ENCODE measurements around the gene ZDHHC20.

The ZDHHC20 gene

GRCh38 chr13:21365574-21365973 lies 93.5 kb downstream of the ZDHHC20 start:
- H3K9me3 ChIP-seq (ENCODE audit: control insufficient read depth, low read length): peaks cover 12% of the 10 kb centered on the region
- no peaks in the 10 kb centered on the region for H3K27me3 ChIP-seq (ENCODE audit: control insufficient read depth in 1 of 2, insufficient read depth in 1 of 2, low read length in 2 of 2)
- no peak overlapping the region for H2AFZ ChIP-seq (ENCODE audit: low read depth, low read length)
- H2AK5ac ChIP-seq (ENCODE audit: low read length, severe bottlenecking): no peak overlapping the region
- 83% methylated on average over 4 of the region's 4 CpGs for WGBS
- H3K79me1 ChIP-seq (replicated peaks; ENCODE audit: low read length, poor library complexity, severe bottlenecking): no peaks in the 10 kb centered on the region
- DNase-seq: no peak
- no peaks in the 10 kb centered on the region for H3K4me1 ChIP-seq (ENCODE audit: control insufficient read depth, insufficient read depth, low read depth, low read length)
- no peak overlapping the region for H3K23ac ChIP-seq (ENCODE audit: low read length in 2 of 2)
- H2BK15ac ChIP-seq (ENCODE audit: low read depth, poor library complexity, severe bottlenecking): no peak overlapping the region
- no peak overlapping the region for H2BK12ac ChIP-seq (ENCODE audit: low read length in 2 of 2)
- no peaks in the 10 kb centered on the region for H3K36me3 ChIP-seq (ENCODE audit: control insufficient read depth in 1 of 2, insufficient read depth in 2 of 2, low read depth in 1 of 2, low read length in 2 of 2)
- H4K8ac ChIP-seq (ENCODE audit: low read length): no peak overlapping the region
- no peak overlapping the region for H3K27ac ChIP-seq (ENCODE audit: low read length, poor library complexity, severe bottlenecking)
- no peak overlapping the region for H3K4ac ChIP-seq (ENCODE audit: low read depth in 1 of 2, low read length in 2 of 2)
- H4K91ac ChIP-seq (ENCODE audit: low read length): no peak overlapping the region
- no peak overlapping the region for H2BK5ac ChIP-seq (ENCODE audit: low read depth, low read length, poor library complexity, severe bottlenecking)
- no peak overlapping the region for H2BK120ac ChIP-seq (ENCODE audit: low read depth, low read length)
- no peak overlapping the region for H3K4me2 ChIP-seq (ENCODE audit: low read length, poor library complexity, severe bottlenecking)
- H3K14ac ChIP-seq (ENCODE audit: low read length in 2 of 2): no peak overlapping the region
- H3K4me3 ChIP-seq (ENCODE audit: insufficient read depth in 1 of 2, low read depth in 1 of 2, low read length in 2 of 2): no peak overlapping the region
- no peak overlapping the region for H3K9ac ChIP-seq (ENCODE audit: low read length)
- H3K18ac ChIP-seq (ENCODE audit: low read depth in 1 of 2, low read length in 2 of 2): no peak overlapping the region

GRCh38 chr13:21364916-21365315 lies 94.2 kb downstream of the ZDHHC20 start:
- no peak overlapping the region for H3K4ac ChIP-seq (ENCODE audit: low read depth in 1 of 2, low read length in 2 of 2)
- H3K4me2 ChIP-seq (ENCODE audit: low read length, poor library complexity, severe bottlenecking): no peak overlapping the region
- H2BK120ac ChIP-seq (ENCODE audit: low read depth, low read length): no peak overlapping the region
- no peaks in the 10 kb centered on the region for H3K79me1 ChIP-seq (replicated peaks; ENCODE audit: low read length, poor library complexity, severe bottlenecking)
- no peaks in the 10 kb centered on the region for H3K27me3 ChIP-seq (ENCODE audit: control insufficient read depth in 1 of 2, insufficient read depth in 1 of 2, low read length in 2 of 2)
- H2BK12ac ChIP-seq (ENCODE audit: low read length in 2 of 2): no peak overlapping the region
- H3K27ac ChIP-seq (ENCODE audit: low read length, poor library complexity, severe bottlenecking): no peak overlapping the region
- H2AFZ ChIP-seq (ENCODE audit: low read depth, low read length): no peak overlapping the region
- no peak overlapping the region for H3K18ac ChIP-seq (ENCODE audit: low read depth in 1 of 2, low read length in 2 of 2)
- WGBS: 82% methylated on average over 4 of the region's 4 CpGs
- H3K9me3 ChIP-seq (ENCODE audit: control insufficient read depth, low read length): peaks cover 12% of the 10 kb centered on the region
- no peak overlapping the region for H4K91ac ChIP-seq (ENCODE audit: low read length)
- no peak for DNase-seq
- H2AK5ac ChIP-seq (ENCODE audit: low read length, severe bottlenecking): no peak overlapping the region
- no peaks in the 10 kb centered on the region for H3K4me1 ChIP-seq (ENCODE audit: control insufficient read depth, insufficient read depth, low read depth, low read length)
- H2BK5ac ChIP-seq (ENCODE audit: low read depth, low read length, poor library complexity, severe bottlenecking): no peak overlapping the region
- H4K8ac ChIP-seq (ENCODE audit: low read length): no peak overlapping the region
- H2BK15ac ChIP-seq (ENCODE audit: low read depth, poor library complexity, severe bottlenecking): no peak overlapping the region
- no peak overlapping the region for H3K14ac ChIP-seq (ENCODE audit: low read length in 2 of 2)
- no peak overlapping the region for H3K4me3 ChIP-seq (ENCODE audit: insufficient read depth in 1 of 2, low read depth in 1 of 2, low read length in 2 of 2)
- no peak overlapping the region for H3K23ac ChIP-seq (ENCODE audit: low read length in 2 of 2)
- no peak overlapping the region for H3K9ac ChIP-seq (ENCODE audit: low read length)
- no peaks in the 10 kb centered on the region for H3K36me3 ChIP-seq (ENCODE audit: control insufficient read depth in 1 of 2, insufficient read depth in 2 of 2, low read depth in 1 of 2, low read length in 2 of 2)

GRCh38 chr13:21364357-21364756 lies 94.7 kb downstream of the ZDHHC20 start:
- no peaks in the 10 kb centered on the region for H3K36me3 ChIP-seq (ENCODE audit: control insufficient read depth in 1 of 2, insufficient read depth in 2 of 2, low read depth in 1 of 2, low read length in 2 of 2)

GRCh38 chr13:21362741-21363140 lies 96.4 kb downstream of the ZDHHC20 start:
- WGBS: 100% methylated on average over 3 of the region's 4 CpGs

More at GRCh38 chr13:21364357-21364756, 94.7 kb downstream of the ZDHHC20 start:
- peaks cover 12% of the 10 kb centered on the region for H3K9me3 ChIP-seq (ENCODE audit: control insufficient read depth, low read length)
- no peaks in the 10 kb centered on the region for H3K27me3 ChIP-seq (ENCODE audit: control insufficient read depth in 1 of 2, insufficient read depth in 1 of 2, low read length in 2 of 2)
- no peak overlapping the region for H3K27ac ChIP-seq (ENCODE audit: low read length, poor library complexity, severe bottlenecking)
- H4K8ac ChIP-seq (ENCODE audit: low read length): no peak overlapping the region
- H2AK5ac ChIP-seq (ENCODE audit: low read length, severe bottlenecking): no peak overlapping the region
- no peak overlapping the region for H3K14ac ChIP-seq (ENCODE audit: low read length in 2 of 2)
- H3K23ac ChIP-seq (ENCODE audit: low read length in 2 of 2): no peak overlapping the region
- no peak overlapping the region for H3K4me2 ChIP-seq (ENCODE audit: low read length, poor library complexity, severe bottlenecking)
- 75% methylated on average over 4 of the region's 7 CpGs for WGBS
- H2BK5ac ChIP-seq (ENCODE audit: low read depth, low read length, poor library complexity, severe bottlenecking): no peak overlapping the region
- no peak overlapping the region for H2BK12ac ChIP-seq (ENCODE audit: low read length in 2 of 2)
- no peak overlapping the region for H3K4ac ChIP-seq (ENCODE audit: low read depth in 1 of 2, low read length in 2 of 2)
- H3K4me1 ChIP-seq (ENCODE audit: control insufficient read depth, insufficient read depth, low read depth, low read length): no peaks in the 10 kb centered on the region
- H3K18ac ChIP-seq (ENCODE audit: low read depth in 1 of 2, low read length in 2 of 2): no peak overlapping the region
- no peak overlapping the region for H2BK120ac ChIP-seq (ENCODE audit: low read depth, low read length)
- DNase-seq: no peak
- H2AFZ ChIP-seq (ENCODE audit: low read depth, low read length): no peak overlapping the region
- H4K91ac ChIP-seq (ENCODE audit: low read length): no peak overlapping the region
- no peak overlapping the region for H3K4me3 ChIP-seq (ENCODE audit: insufficient read depth in 1 of 2, low read depth in 1 of 2, low read length in 2 of 2)
- H2BK15ac ChIP-seq (ENCODE audit: low read depth, poor library complexity, severe bottlenecking): no peak overlapping the region
- H3K9ac ChIP-seq (ENCODE audit: low read length): no peak overlapping the region
- no peaks in the 10 kb centered on the region for H3K79me1 ChIP-seq (replicated peaks; ENCODE audit: low read length, poor library complexity, severe bottlenecking)

More at GRCh38 chr13:21362741-21363140, 96.4 kb downstream of the ZDHHC20 start:
- H3K4me1 ChIP-seq (ENCODE audit: control insufficient read depth, insufficient read depth, low read depth, low read length): no peaks in the 10 kb centered on the region
- H4K8ac ChIP-seq (ENCODE audit: low read length): no peak overlapping the region
- H3K79me1 ChIP-seq (replicated peaks; ENCODE audit: low read length, poor library complexity, severe bottlenecking): no peaks in the 10 kb centered on the region
- no peaks in the 10 kb centered on the region for H3K27me3 ChIP-seq (ENCODE audit: control insufficient read depth in 1 of 2, insufficient read depth in 1 of 2, low read length in 2 of 2)
- no peak for DNase-seq
- no peaks in the 10 kb centered on the region for H3K36me3 ChIP-seq (ENCODE audit: control insufficient read depth in 1 of 2, insufficient read depth in 2 of 2, low read depth in 1 of 2, low read length in 2 of 2)
- H3K4me3 ChIP-seq (ENCODE audit: insufficient read depth in 1 of 2, low read depth in 1 of 2, low read length in 2 of 2): no peak overlapping the region
- H3K9me3 ChIP-seq (ENCODE audit: control insufficient read depth, low read length): peaks cover 12% of the 10 kb centered on the region
- H2AK5ac ChIP-seq (ENCODE audit: low read length, severe bottlenecking): no peak overlapping the region
- no peak overlapping the region for H3K23ac ChIP-seq (ENCODE audit: low read length in 2 of 2)
- H2BK120ac ChIP-seq (ENCODE audit: low read depth, low read length): no peak overlapping the region
- H2BK5ac ChIP-seq (ENCODE audit: low read depth, low read length, poor library complexity, severe bottlenecking): no peak overlapping the region
- no peak overlapping the region for H3K4me2 ChIP-seq (ENCODE audit: low read length, poor library complexity, severe bottlenecking)
- no peak overlapping the region for H2BK12ac ChIP-seq (ENCODE audit: low read length in 2 of 2)
- H4K91ac ChIP-seq (ENCODE audit: low read length): no peak overlapping the region
- no peak overlapping the region for H2AFZ ChIP-seq (ENCODE audit: low read depth, low read length)
- no peak overlapping the region for H3K4ac ChIP-seq (ENCODE audit: low read depth in 1 of 2, low read length in 2 of 2)
- no peak overlapping the region for H3K9ac ChIP-seq (ENCODE audit: low read length)
- no peak overlapping the region for H2BK15ac ChIP-seq (ENCODE audit: low read depth, poor library complexity, severe bottlenecking)
- H3K18ac ChIP-seq (ENCODE audit: low read depth in 1 of 2, low read length in 2 of 2): no peak overlapping the region
- no peak overlapping the region for H3K27ac ChIP-seq (ENCODE audit: low read length, poor library complexity, severe bottlenecking)
- no peak overlapping the region for H3K14ac ChIP-seq (ENCODE audit: low read length in 2 of 2)
